ENCODE results near the gene CD2AP. TPM values are rescaled to one million over a fixed set of nuclear protein-coding genes. Genes with fewer than 3 reads are reported as not detected.

The CD2AP gene
- total and polyA plus RNA-seq, 3 donors from 2014 or later = 10.4 to 35.7 (median 33.5) TPM

- H3K9me3 ChIP-seq = no peaks in the 10 kb centered on the region
- no peaks in the 10 kb centered on the region for H3K27me3 ChIP-seq
- intact Hi-C loops (cut with DNase I; ENCODE audit: low total_unique reads) = no loop called here
- H3K27ac ChIP-seq = no peak overlapping the region
- H3K36me3 ChIP-seq (ENCODE audit: low read depth, missing control alignments) = no peaks in the 10 kb centered on the region
- TF ChIP-seq, protein P1, sequence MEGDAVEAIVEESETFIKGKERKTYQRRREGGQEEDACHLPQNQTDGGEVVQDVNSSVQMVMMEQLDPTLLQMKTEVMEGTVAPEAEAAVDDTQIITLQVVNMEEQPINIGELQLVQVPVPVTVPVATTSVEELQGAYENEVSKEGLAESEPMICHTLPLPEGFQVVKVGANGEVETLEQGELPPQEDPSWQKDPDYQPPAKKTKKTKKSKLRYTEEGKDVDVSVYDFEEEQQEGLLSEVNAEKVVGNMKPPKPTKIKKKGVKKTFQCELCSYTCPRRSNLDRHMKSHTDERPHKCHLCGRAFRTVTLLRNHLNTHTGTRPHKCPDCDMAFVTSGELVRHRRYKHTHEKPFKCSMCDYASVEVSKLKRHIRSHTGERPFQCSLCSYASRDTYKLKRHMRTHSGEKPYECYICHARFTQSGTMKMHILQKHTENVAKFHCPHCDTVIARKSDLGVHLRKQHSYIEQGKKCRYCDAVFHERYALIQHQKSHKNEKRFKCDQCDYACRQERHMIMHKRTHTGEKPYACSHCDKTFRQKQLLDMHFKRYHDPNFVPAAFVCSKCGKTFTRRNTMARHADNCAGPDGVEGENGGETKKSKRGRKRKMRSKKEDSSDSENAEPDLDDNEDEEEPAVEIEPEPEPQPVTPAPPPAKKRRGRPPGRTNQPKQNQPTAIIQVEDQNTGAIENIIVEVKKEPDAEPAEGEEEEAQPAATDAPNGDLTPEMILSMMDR (IDR thresholded peaks at IDR 0.05) = no peak
- no peak for TF ChIP-seq POLR2A (IDR thresholded peaks at IDR 0.05)
- 74 to 84% methylated on average over 1 of the region's 1 CpG for WGBS, 2 donors
- H3K4me3 ChIP-seq = no peak overlapping the region
- H3K4me1 ChIP-seq = no peaks in the 10 kb centered on the region
- DNase-seq = no peak
Measured at GRCh38 chr6:47671777-47672176, 194.2 kb downstream of the CD2AP start.

DNA sequence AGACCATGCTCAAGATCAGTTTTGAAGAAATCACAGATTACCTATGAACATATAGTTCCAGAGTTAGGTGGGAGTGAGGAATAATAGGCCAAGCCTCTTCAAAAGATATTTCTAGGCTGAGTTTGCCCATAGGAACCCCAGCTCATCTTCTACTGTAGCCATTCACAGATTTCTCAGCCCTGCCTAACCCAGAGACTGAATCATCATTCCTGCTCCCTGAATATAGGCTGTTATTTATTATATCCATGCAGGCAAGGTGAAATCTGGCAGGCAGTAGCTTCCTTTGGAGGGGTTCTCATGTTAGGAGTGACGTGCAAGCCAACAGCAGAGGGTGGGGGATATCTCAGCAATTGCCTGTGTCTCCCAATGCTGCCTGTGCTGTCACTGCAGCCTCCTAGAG, 195.2 kb downstream of the CD2AP start:
- no peaks in the 10 kb centered on the region for H3K27me3 ChIP-seq
- WGBS, 2 donors = 88 to 100% methylated on average over 1 of the region's 1 CpG
- H3K36me3 ChIP-seq (ENCODE audit: low read depth, missing control alignments) = no peaks in the 10 kb centered on the region
- TF ChIP-seq, protein P1 (IDR thresholded peaks at IDR 0.05) = no peak
- no peak for TF ChIP-seq POLR2A (IDR thresholded peaks at IDR 0.05)
- DNase-seq = no peak
- intact Hi-C loops (cut with DNase I; ENCODE audit: low total_unique reads) = no loop called here
- no peaks in the 10 kb centered on the region for H3K9me3 ChIP-seq
- no peak overlapping the region for H3K4me3 ChIP-seq
- H3K27ac ChIP-seq = no peak overlapping the region
- H3K4me1 ChIP-seq = no peaks in the 10 kb centered on the region

GRCh38 chr6:47674673-47675072, 197.1 kb downstream of the CD2AP start:
- DNase-seq = no peak
- intact Hi-C loops (cut with DNase I; ENCODE audit: low total_unique reads) = no loop called here
- WGBS, 2 donors = 90 to 91% methylated on average over 3 of the region's 3 CpGs
- Histone ChIP-seq H3K27me3 (no peaks in the 10 kb centered on the region), H3K27ac (no peak overlapping the region), H3K36me3 (ENCODE audit: low read depth, missing control alignments) (no peaks in the 10 kb centered on the region), H3K4me1 (no peaks in the 10 kb centered on the region), H3K4me3 (no peak overlapping the region), H3K9me3 (no peaks in the 10 kb centered on the region)
- TF ChIP-seq POLR2A (IDR thresholded peaks at IDR 0.05) = no peak
- TF ChIP-seq, protein P1 (IDR thresholded peaks at IDR 0.05) = no peak

Small RNA genes within 50 kb of the gene (small RNA-seq; reads per million reads assigned to genes)
- 0 reads per million in 2 donors for gene RF00019

Other genes with a start within 250 kb of the CD2AP start
- 10 to 100 TPM; 11.0 to 19.3 TPM for gene TNFRSF21, start 167.9 kb upstream of the CD2AP start, total RNA-seq
- 17.1 TPM for gene TNFRSF21, start 167.9 kb upstream of the CD2AP start, polyA plus RNA-seq (ENCODE audit: insufficient read depth, low read depth, low replicate concordance)
- gene ADGRF4, start 220.8 kb downstream of the CD2AP start, total RNA-seq = under 1 TPM; 0.12 to 0.31 TPM
- gene ADGRF4, start 220.8 kb downstream of the CD2AP start, polyA plus RNA-seq (ENCODE audit: insufficient read depth, low read depth, low replicate concordance) = 0.58 TPM